Smooth muscle cell (in vitro differentiated cells): ENCODE data around the gene EXOC7. TPM values are rescaled to one million over a fixed set of nuclear protein-coding genes. Genes with fewer than 3 reads are reported as not detected.

ENCODE experiments used
- DNase-seq: peaks from one replicate; lab custom pipeline; 2025; ENCODE audit not compliant: unreplicated experiment; lab: John Stamatoyannopoulos, UW
- H2AFZ ChIP-seq: fragments of 200-600 bp; sonication (generic); 2 replicates; pipeline ENCODE4 v1.6.0; 2016; ENCODE audit warnings: antibody characterized with exemption, low read depth, mild to moderate bottlenecking
- H3F3A ChIP-seq: fragments of 200-600 bp; sonication (generic); 2 replicates; pipeline ENCODE4 v1.6.0; 2017; ENCODE audit warnings: antibody characterized with exemption, low read depth
- H3K27ac ChIP-seq: fragments of 200-600 bp; sonication (generic); 2 replicates; pipeline ENCODE4 v1.5.1; 2016; ENCODE audit warnings: low read depth, mild to moderate bottlenecking
- H3K27me3 ChIP-seq: fragments of 200-600 bp; sonication (generic); 2 replicates; pipeline ENCODE4 v1.6.1; 2016; ENCODE audit warnings: low read depth, mild to moderate bottlenecking
- H3K36me3 ChIP-seq: fragments of 200-600 bp; sonication (generic); 2 replicates; pipeline ENCODE4 v1.5.1; 2016; ENCODE audit warnings: low read depth
- H3K4me1 ChIP-seq: fragments of 200-600 bp; sonication (generic); 2 replicates; pipeline ENCODE4 v1.5.1; 2016; ENCODE audit warnings: low read depth
- H3K4me2 ChIP-seq: fragments of 200-600 bp; sonication (generic); 2 replicates; pipeline ENCODE4 v1.6.0; 2016; ENCODE audit warnings: mild to moderate bottlenecking
- H3K4me3 ChIP-seq: fragments of 200-600 bp; sonication (generic); 2 replicates; pipeline ENCODE4 v1.5.1; 2016; ENCODE audit warnings: mild to moderate bottlenecking
- H3K79me2 ChIP-seq: fragments of 200-600 bp; sonication (generic); 2 replicates; pipeline ENCODE4 v1.6.0; 2016; ENCODE audit warnings: low read depth, mild to moderate bottlenecking
- H3K9ac ChIP-seq: fragments of 200-600 bp; sonication (generic); 2 replicates; pipeline ENCODE4 v1.6.0; 2016; ENCODE audit warnings: low read depth
- H3K9me3 ChIP-seq: fragments of 200-600 bp; sonication (generic); replicated peaks from 2 replicates; pipeline ENCODE4 v1.5.1; 2016; ENCODE audit warnings: low read depth
- H4K20me1 ChIP-seq: fragments of 200-600 bp; sonication (generic); 2 replicates; pipeline ENCODE4 v1.6.0; 2016; ENCODE audit warnings: low read depth
- CTCF ChIP-seq: fragments of 200-600 bp; sonication (generic); IDR thresholded peaks from 2 replicates; pipeline ENCODE4 v1.5.1; 2017; ENCODE audit warnings: borderline replicate concordance, mild to moderate bottlenecking, antibody characterized with exemption; ENCODE audit not compliant: insufficient read depth, poor library complexity, severe bottlenecking
- WGBS: methylation state at CpG from one replicate; pipeline ENCODE4 v1.1.7; 2016; ENCODE audit warnings: low lambda C conversion rate; 5-methylcytosine and 5-hydroxymethylcytosine counted together
- polyA plus RNA-seq: library from polyadenylated mRNA; unstranded; fragments of >200 nt; fragmentation: Nextera tagmentation; extraction: Ambion mirVana; gene quantifications from 2 replicates; pipeline ENCODE4 v1.2.1, GENCODE V29; 2016
- total RNA-seq: library from RNA; depleted of rRNA; stranded (reverse); fragments of >200 nt; gene quantifications from 2 replicates; pipeline ENCODE4 v1.2.3, GENCODE V29; 2014

EXOC7 gene
- total and polyA plus RNA-seq, 2 experiments from 2014 or later, result 59.1 to 70.3 TPM

- H3K27ac ChIP-seq, result no peak overlapping the region
- H3K27me3 ChIP-seq, result peaks cover 100% of the 10 kb centered on the region
- H2AFZ ChIP-seq, result no peak overlapping the region
- no peak overlapping the region for H3K9ac ChIP-seq
- H3K36me3 ChIP-seq, result no peaks in the 10 kb centered on the region
- no peaks in the 10 kb centered on the region for H3F3A ChIP-seq
- peaks cover 44% of the 10 kb centered on the region for H3K4me1 ChIP-seq
- no peak overlapping the region for H3K4me2 ChIP-seq
- H3K4me3 ChIP-seq, result no peak overlapping the region
- 13% methylated on average over 20 of the region's 22 CpGs for WGBS
- no peak for TF ChIP-seq CTCF
- H4K20me1 ChIP-seq, result no peaks in the 10 kb centered on the region
- DNase-seq, result no peak
- H3K79me2 ChIP-seq, result no peaks in the 10 kb centered on the region
- no peaks in the 10 kb centered on the region for H3K9me3 ChIP-seq
These were observed 31.6 kb upstream of the EXOC7 start for GRCh38 chr17:76134911-76135809.

DNA sequence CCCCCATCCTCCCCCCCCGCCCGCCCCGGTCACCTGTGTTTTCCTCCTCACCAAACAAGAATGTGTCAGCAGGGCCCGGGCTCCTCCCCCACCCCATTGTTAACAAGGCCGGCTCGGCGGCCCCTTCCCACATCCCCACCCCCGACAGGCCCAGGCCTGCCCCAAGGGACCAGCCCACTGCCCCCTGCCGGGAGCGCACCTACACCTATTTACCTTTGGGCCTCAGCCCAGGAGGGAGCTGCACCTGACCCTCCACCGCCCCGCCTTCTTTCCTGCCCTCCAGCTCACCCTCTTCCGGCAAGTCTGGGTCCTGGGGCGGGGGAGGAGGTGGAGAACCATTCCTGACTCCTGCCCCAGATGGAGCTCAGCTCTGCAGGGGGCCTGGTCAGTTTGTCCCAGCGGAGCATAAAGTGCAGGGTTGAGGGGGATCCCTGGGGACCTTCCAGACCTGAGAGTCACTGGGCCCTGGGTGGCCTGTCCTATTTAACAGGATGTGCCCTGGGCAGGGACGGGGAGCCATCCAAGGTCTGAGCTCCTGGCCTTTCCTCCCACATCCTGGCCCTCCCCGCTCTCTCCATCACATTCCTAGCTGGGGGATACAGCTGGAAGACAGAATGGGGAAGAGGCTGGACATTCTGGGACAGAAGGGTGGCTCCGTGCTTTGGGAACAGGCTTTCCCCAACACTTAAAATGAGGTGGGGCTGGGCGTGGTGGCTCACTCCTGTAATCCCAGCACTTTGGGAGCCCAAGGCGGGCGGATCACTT is 29.2 kb upstream of the EXOC7 start:
- no peak for TF ChIP-seq CTCF
- H2AFZ ChIP-seq, result no peak overlapping the region
- no peak overlapping the region for H3K4me2 ChIP-seq
- peaks cover 32% of the 10 kb centered on the region for H3K4me1 ChIP-seq
- no peak overlapping the region for H3K4me3 ChIP-seq
- H3K9me3 ChIP-seq, result no peaks in the 10 kb centered on the region
- H3K27ac ChIP-seq, result no peak overlapping the region
- H3K9ac ChIP-seq, result no peak overlapping the region
- DNase-seq, result no peak
- no peaks in the 10 kb centered on the region for H3K79me2 ChIP-seq
- no peaks in the 10 kb centered on the region for H3K36me3 ChIP-seq
- H3F3A ChIP-seq, result no peaks in the 10 kb centered on the region
- no peaks in the 10 kb centered on the region for H4K20me1 ChIP-seq
- H3K27me3 ChIP-seq, result peaks cover 82% of the 10 kb centered on the region
- 13% methylated on average over 14 of the region's 21 CpGs for WGBS

DNA sequence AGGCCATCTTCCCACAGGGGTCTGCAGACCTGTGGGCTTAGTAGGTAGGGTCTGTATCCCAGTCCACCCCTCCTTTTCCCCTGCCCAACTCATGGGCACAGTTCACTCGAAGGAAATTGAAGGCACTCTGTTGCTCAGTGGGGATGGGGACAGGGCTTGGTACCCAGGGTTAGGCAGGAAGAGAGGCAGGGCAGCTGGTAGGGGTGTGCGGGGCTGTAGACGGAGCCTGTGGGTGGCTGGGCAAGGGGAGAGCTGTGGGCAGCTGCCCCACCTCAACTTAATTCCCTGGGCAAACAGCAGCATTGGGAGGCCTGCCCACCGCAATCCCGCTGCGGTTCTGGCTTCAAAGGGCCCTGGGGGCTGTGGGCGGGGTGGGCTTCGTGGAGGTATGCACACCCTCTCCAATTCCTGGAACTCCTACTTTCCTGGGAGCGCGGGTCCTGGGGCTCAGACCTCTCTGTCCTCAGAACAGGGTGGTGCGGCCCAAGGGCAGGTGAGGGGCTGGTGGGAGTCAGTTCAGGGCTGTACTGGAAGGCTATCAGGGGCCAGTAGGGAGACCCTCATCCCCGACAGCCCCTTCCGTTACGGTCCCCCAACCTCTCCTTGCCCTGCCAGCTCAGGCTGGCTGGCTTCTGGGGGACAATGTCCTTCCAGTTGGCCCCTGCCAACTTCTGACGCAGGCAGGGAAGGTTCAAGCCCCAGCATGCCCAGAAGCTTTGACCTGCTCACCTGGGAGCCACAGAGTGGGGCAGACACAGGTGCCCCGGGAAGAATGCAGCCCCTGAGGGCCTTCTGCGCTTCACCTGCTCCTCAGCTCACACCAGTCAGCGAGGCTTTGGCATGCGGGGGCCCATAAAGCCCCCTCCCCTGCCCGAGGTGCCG is 28.3 kb upstream of the EXOC7 start:
- DNase-seq, result no peak
- 26% methylated on average over 18 of the region's 21 CpGs for WGBS
- TF ChIP-seq CTCF, result no peak
- Histone ChIP-seq H3K36me3 (no peaks in the 10 kb centered on the region), H3K27ac (no peak overlapping the region), H4K20me1 (no peaks in the 10 kb centered on the region), H2AFZ (no peak overlapping the region), H3K9me3 (no peaks in the 10 kb centered on the region), H3K4me2 (no peak overlapping the region), H3K27me3 (peaks cover 79% of the 10 kb centered on the region), H3K4me3 (no peak overlapping the region), H3K9ac (no peak overlapping the region), H3K79me2 (no peaks in the 10 kb centered on the region), H3K4me1 (peaks cover 26% of the 10 kb centered on the region), H3F3A (no peaks in the 10 kb centered on the region)
